HuH-7 (cell line): ENCODE data around the gene DNASE1L3.
"Not testable (repeated sequence)": the region's sequence is repeated elsewhere in the genome, so short reads cannot be mapped to it uniquely, and the experiment has no call there.

Source experiments
- DNase-seq: peaks from one replicate; pipeline ENCODE4 v3.0.0; 2011; ENCODE audit warnings: low spot score

DNASE1L3 gene

GRCh38 chr3:58210761-58211460, at the start of gene DNASE1L3:
TSS of gene DNASE1L3 (minus strand) at chr3:58210972. CDS start at chr3:58210906, 66 bp downstream.
- DNase-seq = no peak

GRCh38 chr3:58260261-58260731, 49.5 kb upstream of the DNASE1L3 start:
- no peak for DNase-seq

GRCh38 chr3:58258392-58259055, 47.8 kb upstream of the DNASE1L3 start:
- DNase-seq = no peak

- DNase-seq = no peak
Measured at GRCh38 chr3:58256511-58256910, 45.7 kb upstream of the DNASE1L3 start.

- no peak for DNase-seq
Measured at GRCh38 chr3:58256061-58256460, 45.3 kb upstream of the DNASE1L3 start.

GRCh38 chr3:58254144-58254543, 43.4 kb upstream of the DNASE1L3 start:
- no peak for DNase-seq

- no peak for DNase-seq
Measured at GRCh38 chr3:58251631-58252035, 40.9 kb upstream of the DNASE1L3 start.

GRCh38 chr3:58250093-58250707, 39.4 kb upstream of the DNASE1L3 start:
- DNase-seq = no peak

- peak; percentile 24 for DNase-seq
Measured at GRCh38 chr3:58249358-58250092, 38.8 kb upstream of the DNASE1L3 start.

- DNase-seq = no peak
Measured at GRCh38 chr3:58246148-58247047, 35.6 kb upstream of the DNASE1L3 start.

- no peak for DNase-seq
Measured at GRCh38 chr3:58243976-58244585, 33.3 kb upstream of the DNASE1L3 start.

- DNase-seq = not testable (repeated sequence)
Measured at GRCh38 chr3:58242860-58243259, 32.1 kb upstream of the DNASE1L3 start.

GRCh38 chr3:58242340-58242739, 31.6 kb upstream of the DNASE1L3 start:
- DNase-seq = no peak

GRCh38 chr3:58241306-58242044, 30.7 kb upstream of the DNASE1L3 start:
- no peak for DNase-seq

GRCh38 chr3:58238830-58239229, 28.1 kb upstream of the DNASE1L3 start:
- no peak for DNase-seq

GRCh38 chr3:58237941-58238681, 27.3 kb upstream of the DNASE1L3 start:
- peak; percentile 29 for DNase-seq

GRCh38 chr3:58237238-58237940, 26.6 kb upstream of the DNASE1L3 start, which contains the start of gene ABHD6:
TSS of gene ABHD6 (plus strand) at chr3:58237792. CDS start at chr3:58256587, 18,795 bp downstream.
- peak; percentile 53 for DNase-seq

- no peak for DNase-seq
Measured at GRCh38 chr3:58236527-58237237, 25.9 kb upstream of the DNASE1L3 start.
